Small intestine (tissue), 7 donors: ENCODE results near the gene AMER3. TPM values are rescaled to one million over a fixed set of nuclear protein-coding genes. Genes with fewer than 3 reads are reported as not detected.

Experiments used
- DNase-seq, 2 donors: peaks; one replicate each; pipeline versions ENCODE4 v3.0.0 to v3.0.0-alpha.2; 2013
- FAIRE-seq: peaks from 2 replicates; lab custom pipeline; 2012; peaks lifted over from hg19 to GRCh38; lab: Jason Lieb, UNC
- H3K27ac ChIP-seq, 3 donors: one replicate each; pipeline ENCODE4 v1.5.1; 2013; ENCODE audit warnings: low read length in 2 of 3, mild to moderate bottlenecking in 2 of 3, control low read depth in 1 of 3, inconsistent platforms in 1 of 3, low read depth in 1 of 3, moderate library complexity in 1 of 3
- H3K27me3 ChIP-seq, 3 donors: one replicate each; pipeline ENCODE4 v1.6.1; 2013; ENCODE audit warnings: low read length in 3 of 3, inconsistent platforms in 1 of 3; ENCODE audit not compliant: control insufficient read depth in 3 of 3, insufficient read depth in 3 of 3
- H3K36me3 ChIP-seq, 3 donors: one replicate each; pipeline ENCODE4 v1.6.1; 2013; ENCODE audit warnings: low read length in 3 of 3, inconsistent platforms in 1 of 3, low read depth in 1 of 3, mild to moderate bottlenecking in 1 of 3, moderate library complexity in 1 of 3; ENCODE audit not compliant: control insufficient read depth in 3 of 3, insufficient read depth in 2 of 3
- H3K4me1 ChIP-seq, 3 donors: one replicate each; pipeline ENCODE4 v1.6.1; 2013; ENCODE audit warnings: low read length in 2 of 3, inconsistent platforms in 1 of 3, low read depth in 1 of 3, mild to moderate bottlenecking in 1 of 3, moderate library complexity in 1 of 3; ENCODE audit not compliant: control insufficient read depth in 3 of 3, insufficient read depth in 2 of 3
- H3K4me3 ChIP-seq, 3 donors: one replicate each; pipeline ENCODE4 v1.5.1; 2013; ENCODE audit warnings: low read length in 3 of 3, control low read depth in 1 of 3, inconsistent platforms in 1 of 3, low read depth in 1 of 3, mild to moderate bottlenecking in 1 of 3, moderate library complexity in 1 of 3
- H3K9me3 ChIP-seq, 2 donors: one replicate each; pipeline ENCODE4 v1.6.1; 2013; ENCODE audit warnings: low read depth in 1 of 2, low read length in 1 of 2; ENCODE audit not compliant: control insufficient read depth in 2 of 2, insufficient read depth in 1 of 2
- WGBS, 3 donors: extraction: QIAGEN DNeasy Blood & Tissue Kit; methylation state at CpG; one replicate each; pipeline ENCODE4 v1.1.7; 2013; 5-methylcytosine and 5-hydroxymethylcytosine counted together
- polyA plus RNA-seq, 4 donors: library from polyadenylated mRNA; stranded (reverse) in 3 of 4; unstranded in 1 of 4; fragments of 200-250 nt in 3 of 4; fragments of 120-200 nt in 1 of 4; gene quantifications; one replicate each; pipeline versions ENCODE4 v1.2.1 to v1.2.3, GENCODE V29; 2013
- donor health status: healthy with polysubstance abuse.
- donor health status: control.
- donor health status: control.
- donor health status: Bipolar disorder and iron deficiency.
- donor health status: healthy.

AMER3 gene
- polyA plus RNA-seq, 4 donors: 0.45 to 0.99 TPM; not detected in 2

DNA sequence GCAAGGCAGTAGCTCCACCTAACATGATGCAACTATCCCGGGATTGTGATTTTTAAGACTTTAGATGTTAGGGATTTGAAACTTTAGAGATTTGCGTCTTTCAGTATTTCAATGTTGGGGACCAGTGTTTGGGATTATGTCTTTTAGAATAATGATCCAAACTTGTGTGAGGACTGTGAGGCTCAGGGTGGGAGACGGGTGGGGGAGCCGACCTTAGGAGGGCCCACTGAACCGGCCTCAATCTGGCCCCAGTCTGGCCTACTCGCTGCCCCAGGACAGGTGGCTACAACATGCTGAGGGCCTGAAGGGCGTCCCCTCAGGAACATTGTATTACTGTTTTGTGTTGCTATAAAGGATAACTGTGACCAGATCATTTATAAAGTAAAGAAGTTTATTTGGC lies 10.7 kb downstream of the AMER3 start:
- no peaks in the 10 kb centered on the region for H3K36me3 ChIP-seq
- no peaks in the 10 kb centered on the region for H3K4me1 ChIP-seq
- no peak overlapping the region for H3K4me3 ChIP-seq
- no peak overlapping the region for H3K27ac ChIP-seq
- DNase-seq: no peak
- peaks cover 0 to 2% (median 0%) of the 10 kb centered on the region in 3 donors for H3K27me3 ChIP-seq
- 88 to 90% (median 90%) methylated on average over 7 of the region's 7 CpGs for WGBS, 3 donors
- FAIRE-seq: no peak
- no peaks in the 10 kb centered on the region for H3K9me3 ChIP-seq

- Histone ChIP-seq H3K9me3 (no peaks in the 10 kb centered on the region), H3K4me3 (no peak overlapping the region), H3K36me3 (no peaks in the 10 kb centered on the region), H3K27ac (no peak overlapping the region), H3K27me3 (no peaks in the 10 kb centered on the region), H3K4me1 (no peaks in the 10 kb centered on the region)
- FAIRE-seq (no peak), DNase-seq (no peak)
- WGBS, 3 donors: 73 to 81% (median 77%) methylated on average over 12 of the region's 12 CpGs
Observed at GRCh38 chr2:130766711-130767407, 11.5 kb downstream of the AMER3 start.

DNA sequence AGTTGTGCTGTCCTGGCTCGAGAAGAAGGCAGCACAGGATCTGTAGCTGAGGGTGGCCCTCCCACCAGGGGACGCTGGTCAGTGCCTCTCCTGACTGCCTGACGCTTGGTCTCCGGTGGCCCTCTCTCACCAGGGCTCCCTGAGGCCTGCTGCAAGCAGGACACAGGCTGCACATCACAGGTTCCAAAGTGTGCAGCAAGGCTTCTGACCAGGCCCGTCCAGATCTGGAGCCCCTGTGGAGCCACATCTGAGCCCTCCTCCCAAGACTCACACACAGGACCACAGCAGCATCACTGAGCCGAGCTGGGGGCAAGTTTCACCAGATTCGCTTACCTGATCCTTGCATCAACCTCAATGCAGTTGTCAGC lies 12.1 kb downstream of the AMER3 start:
- DNase-seq (no peak), FAIRE-seq (no peak)
- 62 to 78% (median 77%) methylated on average over 7 of the region's 7 CpGs for WGBS, 3 donors
- no peak overlapping the region for H3K27ac ChIP-seq
- no peaks in the 10 kb centered on the region for H3K36me3 ChIP-seq
- no peaks in the 10 kb centered on the region for H3K9me3 ChIP-seq
- no peaks in the 10 kb centered on the region for H3K4me1 ChIP-seq
- no peak overlapping the region for H3K4me3 ChIP-seq
- no peaks in the 10 kb centered on the region for H3K27me3 ChIP-seq

DNA sequence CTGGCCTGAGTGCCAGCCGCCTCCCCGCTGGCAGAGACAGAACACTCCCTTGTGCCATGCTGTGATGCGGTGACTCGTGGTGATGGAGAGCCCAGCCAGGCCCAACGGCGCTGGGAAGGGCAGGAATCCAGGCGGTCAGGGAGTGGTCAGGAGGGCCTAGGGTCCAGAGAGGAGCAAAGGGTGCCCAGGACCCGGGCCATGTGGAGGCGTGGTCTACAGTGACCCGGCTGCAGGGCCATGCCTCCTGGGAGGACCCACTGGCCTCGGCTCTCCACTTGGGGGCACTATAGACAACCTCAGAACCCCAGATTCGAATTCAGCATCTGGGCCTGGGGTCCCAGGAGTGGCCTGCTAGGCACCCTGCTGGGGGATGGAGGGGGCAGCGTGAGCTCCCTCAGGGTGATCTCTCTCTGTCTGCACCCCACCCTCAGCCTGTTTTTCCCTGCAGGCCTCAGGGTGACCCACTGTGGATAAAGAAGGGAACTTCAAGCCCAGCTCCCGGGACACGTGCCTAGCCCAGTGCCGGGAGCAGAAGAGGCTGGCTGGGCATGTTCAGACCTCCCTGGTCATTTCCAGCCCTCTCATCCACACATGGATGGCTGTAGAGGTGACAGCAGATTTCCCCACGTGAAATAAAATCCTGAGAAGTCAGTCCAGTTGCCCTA lies 13.0 kb downstream of the AMER3 start:
- H3K27ac ChIP-seq: no peak overlapping the region
- 70 to 81% (median 80%) methylated on average over 17 of the region's 17 CpGs for WGBS, 3 donors
- FAIRE-seq (no peak), DNase-seq (no peak)
- H3K4me3 ChIP-seq: no peak overlapping the region
- no peaks in the 10 kb centered on the region for H3K4me1 ChIP-seq
- H3K27me3 ChIP-seq: no peaks in the 10 kb centered on the region
- H3K36me3 ChIP-seq: no peaks in the 10 kb centered on the region
- H3K9me3 ChIP-seq: no peaks in the 10 kb centered on the region

DNA sequence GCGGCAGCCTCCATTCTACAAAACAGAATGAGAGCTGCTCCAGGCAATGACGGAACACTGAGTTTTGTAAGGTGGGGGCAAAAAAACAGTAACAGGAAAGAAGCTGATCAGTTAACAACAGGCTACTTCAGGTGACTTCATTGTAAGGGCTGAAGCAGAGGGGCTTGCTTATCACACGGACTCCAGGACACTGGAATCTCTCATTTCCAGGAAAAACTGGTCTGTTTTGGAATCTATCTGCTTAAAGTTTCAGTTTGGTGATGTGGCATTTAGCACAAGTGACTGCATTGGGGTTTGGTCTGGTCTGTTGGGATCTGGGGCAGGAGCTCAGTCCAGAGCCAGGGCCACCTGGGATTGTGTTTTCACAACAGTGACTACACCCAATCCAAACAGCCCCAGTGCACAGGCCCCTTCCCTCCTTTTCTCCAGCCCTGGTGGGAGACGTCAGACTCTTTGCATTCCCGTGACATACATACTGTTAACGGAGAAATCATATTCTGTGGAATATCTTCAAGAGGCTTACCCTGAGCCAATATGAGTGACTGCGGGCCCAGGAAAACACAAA lies 14.1 kb downstream of the AMER3 start:
- DNase-seq (no peak), FAIRE-seq (no peak)
- Histone ChIP-seq H3K9me3 (no peaks in the 10 kb centered on the region), H3K27me3 (no peaks in the 10 kb centered on the region), H3K27ac (no peak overlapping the region), H3K4me1 (no peaks in the 10 kb centered on the region), H3K4me3 (no peak overlapping the region), H3K36me3 (no peaks in the 10 kb centered on the region)
- WGBS, 3 donors: 72 to 81% (median 79%) methylated on average over 7 of the region's 7 CpGs

DNA sequence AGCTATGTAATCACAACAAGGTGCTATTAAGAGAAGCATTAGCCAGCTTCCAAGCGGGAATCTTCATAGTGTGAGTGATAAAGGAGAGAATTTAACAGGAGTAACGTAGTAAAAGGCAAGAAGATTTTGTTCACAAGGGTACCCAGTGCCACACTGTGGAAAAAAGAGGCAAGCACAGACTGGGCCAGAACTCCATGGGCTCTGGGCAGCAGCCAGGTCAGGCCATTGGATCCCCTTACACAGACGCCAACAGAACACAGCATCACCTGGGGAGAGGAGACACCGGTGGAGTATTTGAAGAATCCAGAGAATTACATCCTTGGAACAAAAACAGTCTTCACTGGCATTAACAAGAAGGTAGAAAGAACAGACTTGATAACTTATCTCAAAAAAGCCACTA lies 21.2 kb downstream of the AMER3 start:
- no peaks in the 10 kb centered on the region for H3K4me1 ChIP-seq
- no peaks in the 10 kb centered on the region for H3K36me3 ChIP-seq
- no peak for DNase-seq
- no peak for FAIRE-seq
- no peaks in the 10 kb centered on the region for H3K27me3 ChIP-seq
- no peak overlapping the region for H3K4me3 ChIP-seq
- WGBS, 3 donors: 39 to 51% (median 44%) methylated on average over 4 of the region's 4 CpGs
- no peak overlapping the region for H3K27ac ChIP-seq
- H3K9me3 ChIP-seq: no peaks in the 10 kb centered on the region

GRCh38 chr2:130778781-130779180 lies 23.4 kb downstream of the AMER3 start:
- DNase-seq (no peak), FAIRE-seq (no peak)
- Histone ChIP-seq H3K9me3 (no peaks in the 10 kb centered on the region), H3K4me3 (no peak overlapping the region), H3K4me1 (no peaks in the 10 kb centered on the region), H3K36me3 (no peaks in the 10 kb centered on the region), H3K27me3 (no peaks in the 10 kb centered on the region), H3K27ac (no peak overlapping the region)
- WGBS, 3 donors: 85 to 93% (median 92%) methylated on average over 9 of the region's 9 CpGs

DNA sequence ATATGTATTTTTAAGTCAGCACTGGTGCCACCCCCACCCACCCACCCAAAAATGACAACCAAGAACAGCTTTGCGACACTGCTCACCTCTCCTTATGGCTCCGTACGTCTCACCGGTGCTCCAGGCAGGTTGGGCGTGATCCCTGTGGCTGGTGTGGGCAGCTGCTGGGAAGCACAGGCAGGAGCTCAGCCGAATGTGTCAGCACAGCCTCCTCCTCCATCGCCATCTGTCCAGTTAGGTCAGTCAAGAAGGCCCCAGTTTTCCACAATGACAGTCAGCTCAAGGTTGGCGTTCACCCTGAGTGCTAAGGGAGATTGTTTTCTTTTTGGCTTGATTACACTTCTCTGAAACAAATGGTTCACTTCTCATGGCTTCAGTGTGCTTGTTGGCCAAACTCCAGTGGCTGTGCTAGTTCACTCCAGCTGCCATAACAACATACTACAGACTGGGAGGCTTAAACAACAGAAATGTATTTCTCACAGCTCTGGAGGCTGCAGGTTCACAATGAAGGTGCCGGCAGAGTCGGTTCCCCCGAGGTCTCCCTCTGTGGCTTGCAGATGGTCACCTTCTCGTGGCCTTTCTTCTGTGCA lies 30.2 kb downstream of the AMER3 start:
- H3K27me3 ChIP-seq: no peaks in the 10 kb centered on the region
- no peaks in the 10 kb centered on the region for H3K4me1 ChIP-seq
- H3K36me3 ChIP-seq: no peaks in the 10 kb centered on the region
- H3K4me3 ChIP-seq: no peak overlapping the region
- 80 to 84% (median 81%) methylated on average over 12 of the region's 12 CpGs for WGBS, 3 donors
- H3K9me3 ChIP-seq: no peaks in the 10 kb centered on the region
- FAIRE-seq: no peak
- DNase-seq: no peak
- no peak overlapping the region for H3K27ac ChIP-seq
